Caco-2 (cell line): ENCODE measurements around the gene CLDN20. TPM values are rescaled to one million over a fixed set of nuclear protein-coding genes. Genes with fewer than 3 reads are reported as not detected.

ENCODE experiments used
- BruUV-seq: library from RNA; stranded (reverse); fragments of 400-500 nt; replicated peaks from 2 replicates; lab custom pipeline; 2021; lab: Mats Ljungman, UMichigan
- CTCF ChIA-PET: fragments of 300-600 bp; sonication (Branson Sonifier 250); formaldehyde crosslinking; loops from one replicate; lab custom pipeline; 2022; ENCODE audit warnings: antibody characterized with exemption; lab: Charles Lee
- POLR2A ChIA-PET: fragments of 300-600 bp; sonication (Branson Sonifier 250); formaldehyde crosslinking; loops from one replicate; lab custom pipeline; 2022; ENCODE audit warnings: antibody characterized with exemption; lab: Charles Lee
- DNase-seq, 2 experiments: peaks; one replicate each; pipeline versions ENCODE4 v3.0.0 to v3.0.0-alpha.2; 2020 to 2022
- H3K27me3 ChIP-seq: replicated peaks from 2 replicates; pipeline ENCODE4 v1.6.0; 2011; ENCODE audit warnings: low read length; ENCODE audit not compliant: control insufficient read depth, insufficient read depth
- H3K36me3 ChIP-seq: 2 replicates; pipeline ENCODE4 v1.5.1; 2011; ENCODE audit warnings: low read length; ENCODE audit not compliant: control insufficient read depth, insufficient read depth
- H3K4me1 ChIP-seq: fragments of 250-450 bp; sonication (Bioruptor Pico); 2 replicates; pipeline ENCODE4 v1.5.1; 2020; ENCODE audit warnings: mild to moderate bottlenecking
- H3K4me3 ChIP-seq: 2 replicates; pipeline ENCODE4 v1.5.1; 2011; ENCODE audit warnings: low read depth, mild to moderate bottlenecking, control low read depth, low read length
- H3K9me3 ChIP-seq: fragments of 250-450 bp; sonication (Bioruptor Pico); 2 replicates; pipeline ENCODE4 v1.5.1; 2020; ENCODE audit warnings: mild to moderate bottlenecking, moderate library complexity
- H3K27ac Mint-ChIP-seq: one replicate; pipeline ENCODE4 v1.8.0; 2022; ENCODE audit warnings: mixed read lengths; ENCODE audit not compliant: unreplicated experiment
- H3K27me3 Mint-ChIP-seq: one replicate; pipeline ENCODE4 v1.8.0; 2022; ENCODE audit warnings: mixed read lengths; ENCODE audit not compliant: insufficient read depth, unreplicated experiment
- H3K36me3 Mint-ChIP-seq: one replicate; pipeline ENCODE4 v1.8.0; 2022; ENCODE audit warnings: mild to moderate bottlenecking, mixed read lengths; ENCODE audit not compliant: insufficient read depth, unreplicated experiment
- H3K4me1 Mint-ChIP-seq: one replicate; pipeline ENCODE4 v1.8.0; 2022; ENCODE audit warnings: low read depth, mixed read lengths; ENCODE audit not compliant: unreplicated experiment
- H3K4me3 Mint-ChIP-seq: one replicate; pipeline ENCODE4 v1.8.0; 2022; ENCODE audit warnings: mild to moderate bottlenecking, moderate library complexity, mixed read lengths; ENCODE audit not compliant: unreplicated experiment
- H3K9me3 Mint-ChIP-seq: one replicate; pipeline ENCODE4 v1.8.0; 2022; ENCODE audit warnings: mixed read lengths; ENCODE audit not compliant: unreplicated experiment
- intact Hi-C: fragments of 100-400 bp; cut with micrococcal nuclease; formaldehyde crosslinking; loops from one replicate; pipeline ENCODE4 v1.10.0; 2022; ENCODE audit not compliant: unreplicated experiment
- total RNA-seq: library from RNA; stranded (reverse); gene quantifications from 2 replicates; pipeline ENCODE4 v1.2.3, GENCODE V29; 2022
- TF ChIP-seq, protein P1 (sequence below), 2 experiments: fragments of 200-600 bp in 1 of 2; IDR thresholded peaks; 1 replicate in 1 of 2; 2 replicates in 1 of 2; pipeline versions ENCODE4 v1.5.1 to v1.8.0; 2011 to 2022; ENCODE audit warnings: antibody characterized with exemption in 1 of 2, control low read depth in 1 of 2, inconsistent platforms in 1 of 2, low read depth in 1 of 2, low read length in 1 of 2, mild to moderate bottlenecking in 1 of 2, moderate library complexity in 1 of 2; ENCODE audit not compliant: insufficient read depth in 1 of 2, severe bottlenecking in 1 of 2, unreplicated experiment in 1 of 2

Gene CLDN20
- total RNA-seq, 1 experiment from 2014 or later: not detected

DNA sequence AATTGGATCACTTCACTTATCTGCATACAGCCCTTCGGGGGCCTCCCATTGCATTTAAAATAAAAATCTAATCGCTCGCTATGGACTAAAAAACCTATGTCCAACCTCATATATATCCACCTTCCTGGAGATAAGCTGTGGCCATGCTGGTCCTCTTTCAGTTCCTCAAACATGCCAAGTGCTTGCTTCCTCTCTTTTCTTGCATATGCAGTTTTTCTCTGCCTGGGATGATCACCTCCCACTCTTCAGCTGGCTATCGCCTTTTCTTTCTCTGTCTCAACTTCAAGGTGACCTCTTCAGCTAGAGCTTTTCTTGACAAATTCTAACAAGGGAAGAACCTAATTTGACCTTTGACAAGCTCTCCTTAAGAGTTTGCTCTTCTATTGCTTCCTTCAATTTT lies 56.1 kb downstream of the CLDN20 start:
- Mint-ChIP-seq H3K4me3 (no peak overlapping the region), H3K27ac (no peak overlapping the region), H3K4me1 (no peaks in the 10 kb centered on the region), H3K27me3 (no peaks in the 10 kb centered on the region), H3K9me3 (no peaks in the 10 kb centered on the region), H3K36me3 (peaks cover 3% of the 10 kb centered on the region)
- intact Hi-C loops: loop anchor here (10.0 kb wide), 2 partner anchors 325 to 385 kb away; no protein-coding TSS in a partner anchor
- TF ChIP-seq, protein P1, sequence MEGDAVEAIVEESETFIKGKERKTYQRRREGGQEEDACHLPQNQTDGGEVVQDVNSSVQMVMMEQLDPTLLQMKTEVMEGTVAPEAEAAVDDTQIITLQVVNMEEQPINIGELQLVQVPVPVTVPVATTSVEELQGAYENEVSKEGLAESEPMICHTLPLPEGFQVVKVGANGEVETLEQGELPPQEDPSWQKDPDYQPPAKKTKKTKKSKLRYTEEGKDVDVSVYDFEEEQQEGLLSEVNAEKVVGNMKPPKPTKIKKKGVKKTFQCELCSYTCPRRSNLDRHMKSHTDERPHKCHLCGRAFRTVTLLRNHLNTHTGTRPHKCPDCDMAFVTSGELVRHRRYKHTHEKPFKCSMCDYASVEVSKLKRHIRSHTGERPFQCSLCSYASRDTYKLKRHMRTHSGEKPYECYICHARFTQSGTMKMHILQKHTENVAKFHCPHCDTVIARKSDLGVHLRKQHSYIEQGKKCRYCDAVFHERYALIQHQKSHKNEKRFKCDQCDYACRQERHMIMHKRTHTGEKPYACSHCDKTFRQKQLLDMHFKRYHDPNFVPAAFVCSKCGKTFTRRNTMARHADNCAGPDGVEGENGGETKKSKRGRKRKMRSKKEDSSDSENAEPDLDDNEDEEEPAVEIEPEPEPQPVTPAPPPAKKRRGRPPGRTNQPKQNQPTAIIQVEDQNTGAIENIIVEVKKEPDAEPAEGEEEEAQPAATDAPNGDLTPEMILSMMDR (IDR thresholded peaks at IDR 0.05; ENCODE audit: insufficient read depth in 1 of 2, low read depth in 1 of 2, low read length in 1 of 2, severe bottlenecking in 1 of 2, unreplicated experiment in 1 of 2): no peak
- Histone ChIP-seq H3K9me3 (no peaks in the 10 kb centered on the region), H3K4me3 (no peak overlapping the region), H3K36me3 (no peaks in the 10 kb centered on the region), H3K4me1 (no peaks in the 10 kb centered on the region), H3K27me3 (no peaks in the 10 kb centered on the region)
- POLR2A ChIA-PET: no interaction called here
- no peak for DNase-seq
- CTCF ChIA-PET: no interaction called here
- BruUV-seq: no TSS peak

DNA sequence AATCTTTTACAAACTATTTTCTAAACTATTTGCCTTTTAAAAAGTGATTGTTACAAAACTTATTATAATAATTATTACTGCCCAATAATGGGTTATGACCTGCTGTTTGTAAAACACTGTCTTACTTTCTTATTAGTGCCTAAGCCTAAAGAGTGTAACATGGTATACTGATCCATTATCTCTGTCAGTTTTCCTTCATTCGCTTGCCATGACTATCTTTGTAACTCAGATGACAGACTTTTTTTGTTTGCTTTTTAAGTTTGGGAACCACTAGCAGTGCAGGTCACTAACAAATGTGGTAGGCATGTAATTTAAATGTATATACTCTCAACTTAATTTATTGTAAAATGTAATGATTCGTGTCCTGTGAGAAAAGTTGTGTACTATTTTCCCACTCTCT lies 60.4 kb downstream of the CLDN20 start:
- no peak overlapping the region for H3K27ac Mint-ChIP-seq
- no peak for DNase-seq
- H3K4me1 ChIP-seq: peaks cover 15% of the 10 kb centered on the region
- H3K27me3 Mint-ChIP-seq: no peaks in the 10 kb centered on the region
- TF ChIP-seq, protein P1 (IDR thresholded peaks at IDR 0.05; ENCODE audit: insufficient read depth in 1 of 2, low read depth in 1 of 2, low read length in 1 of 2, severe bottlenecking in 1 of 2, unreplicated experiment in 1 of 2): no peak
- peaks cover 11% of the 10 kb centered on the region for H3K4me1 Mint-ChIP-seq
- no peaks in the 10 kb centered on the region for H3K9me3 ChIP-seq
- H3K27me3 ChIP-seq: no peaks in the 10 kb centered on the region
- H3K4me3 Mint-ChIP-seq: no peak overlapping the region
- intact Hi-C loops: loop anchor here (10.0 kb wide), 2 partner anchors 321 to 381 kb away; no protein-coding TSS in a partner anchor
- H3K9me3 Mint-ChIP-seq: no peaks in the 10 kb centered on the region
- BruUV-seq: no TSS peak
- H3K4me3 ChIP-seq: no peak overlapping the region
- H3K36me3 ChIP-seq: no peaks in the 10 kb centered on the region
- peaks cover 21% of the 10 kb centered on the region for H3K36me3 Mint-ChIP-seq
- ChIA-PET POLR2A (no interaction called here), CTCF (no interaction called here)

DNA sequence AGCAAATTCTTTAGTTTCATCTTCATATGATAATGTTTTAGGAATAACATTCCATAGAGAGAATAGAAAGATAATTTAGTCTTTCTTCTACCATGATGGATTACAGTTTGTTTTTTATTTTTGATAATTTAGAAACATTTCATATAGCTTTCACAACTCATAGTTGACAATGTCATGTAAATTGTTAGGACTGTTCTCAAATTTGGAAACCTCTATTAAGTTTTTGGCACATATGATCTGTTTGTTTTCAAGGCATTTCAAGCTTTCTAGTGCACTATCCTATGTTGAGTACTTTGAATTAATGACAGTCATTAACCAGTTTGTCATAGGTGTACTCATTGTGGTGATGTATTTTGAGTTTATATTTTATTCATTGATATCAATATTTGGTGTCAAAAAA lies 61.2 kb downstream of the CLDN20 start:
- no TSS peak for BruUV-seq
- Histone ChIP-seq H3K9me3 (no peaks in the 10 kb centered on the region), H3K36me3 (no peaks in the 10 kb centered on the region), H3K4me3 (no peak overlapping the region), H3K4me1 (peaks cover 24% of the 10 kb centered on the region), H3K27me3 (no peaks in the 10 kb centered on the region)
- Mint-ChIP-seq H3K4me3 (no peak overlapping the region), H3K27me3 (no peaks in the 10 kb centered on the region), H3K4me1 (peaks cover 18% of the 10 kb centered on the region), H3K36me3 (peaks cover 28% of the 10 kb centered on the region), H3K9me3 (peaks cover 5% of the 10 kb centered on the region), H3K27ac (no peak overlapping the region)
- ChIA-PET CTCF (no interaction called here), POLR2A (no interaction called here)
- TF ChIP-seq, protein P1 (IDR thresholded peaks at IDR 0.05; ENCODE audit: insufficient read depth in 1 of 2, low read depth in 1 of 2, low read length in 1 of 2, severe bottlenecking in 1 of 2, unreplicated experiment in 1 of 2): no peak
- intact Hi-C loops: loop anchor here (5.0 to 10.0 kb wide), 4 partner anchors 57 to 380 kb away; no protein-coding TSS in a partner anchor
- no peak for DNase-seq
